IMR-90 (cell line): Measurements from ENCODE around the gene CBL. TPM values are rescaled to one million over a fixed set of nuclear protein-coding genes. Genes with fewer than 3 reads are reported as not detected.
A peak's percentile ranks its signal among the peaks of the same experiment; 100 is the strongest.

Experiments used
- ATAC-seq: fragments of 200-7000 bp; cut with Tn5 transposase; 2 replicates; pipeline ENCODE4 v1.9.1; 2020; ENCODE audit warnings: low read depth, mild to moderate bottlenecking, moderate library complexity
- BruUV-seq: library from RNA; stranded (reverse); fragments of 400-500 nt; replicated peaks from 2 replicates; lab custom pipeline; 2021; lab: Mats Ljungman, UMichigan
- CTCF ChIA-PET: fragments of 300-600 bp; formaldehyde crosslinking; extraction: SDS; loops from one replicate; lab custom pipeline; 2021; ENCODE audit warnings: antibody characterized with exemption; lab: Yijun Ruan, JAX
- POLR2A ChIA-PET: fragments of 300-600 bp; sonication (Branson Sonifier 250); formaldehyde crosslinking; loops from one replicate; lab custom pipeline; 2022; ENCODE audit warnings: antibody characterized with exemption; ENCODE audit not compliant: unreplicated experiment; lab: Charles Lee
- DNase-seq: peaks from one replicate; pipeline ENCODE4 v3.0.0; 2013
- H2AFZ ChIP-seq: replicated peaks from 2 replicates; pipeline ENCODE3; 2013; ENCODE audit warnings: low read length, mild to moderate bottlenecking; ENCODE audit not compliant: poor library complexity
- H2AK5ac ChIP-seq: 2 replicates; pipeline ENCODE4 v1.6.1; 2013; ENCODE audit warnings: low read depth, low read length, inconsistent platforms
- H2AK9ac ChIP-seq: replicated peaks from 2 replicates; pipeline ENCODE3; 2013; ENCODE audit warnings: mild to moderate bottlenecking, low read depth, low read length, moderate library complexity; ENCODE audit not compliant: poor library complexity
- H2BK120ac ChIP-seq: 2 replicates; pipeline ENCODE4 v1.6.1; 2013; ENCODE audit warnings: low read depth, low read length, inconsistent platforms
- H2BK15ac ChIP-seq: 3 replicates; pipeline ENCODE4 v1.6.1; 2013; ENCODE audit warnings: low read depth, low read length, inconsistent platforms
- H2BK20ac ChIP-seq: 2 replicates; pipeline ENCODE4 v1.6.1; 2013; ENCODE audit warnings: low read depth, mild to moderate bottlenecking, inconsistent platforms, low read length, moderate library complexity
- H2BK5ac ChIP-seq: 2 replicates; pipeline ENCODE4 v1.6.1; 2013; ENCODE audit warnings: mild to moderate bottlenecking, low read depth, low read length, inconsistent platforms; ENCODE audit not compliant: poor library complexity, severe bottlenecking
- H3K14ac ChIP-seq: replicated peaks from 2 replicates; pipeline ENCODE4 v1.6.1; 2013; ENCODE audit warnings: low read depth, low read length, inconsistent platforms
- H3K18ac ChIP-seq: 2 replicates; pipeline ENCODE4 v1.6.1; 2013; ENCODE audit warnings: low read depth, low read length, control low read depth
- H3K23ac ChIP-seq: 2 replicates; pipeline ENCODE4 v1.6.1; 2013; ENCODE audit warnings: low read depth, low read length, inconsistent platforms
- H3K27ac ChIP-seq: 2 replicates; pipeline ENCODE4 v1.5.1; 2013; ENCODE audit warnings: mild to moderate bottlenecking, control low read depth, low read length; ENCODE audit not compliant: insufficient read depth
- H3K27me3 ChIP-seq: 2 replicates; pipeline ENCODE4 v1.6.1; 2013; ENCODE audit warnings: low read length; ENCODE audit not compliant: control insufficient read depth, insufficient read depth
- H3K36me3 ChIP-seq: 2 replicates; pipeline ENCODE4 v1.6.1; 2013; ENCODE audit warnings: low read length, mixed read lengths; ENCODE audit not compliant: control insufficient read depth, insufficient read depth
- H3K4ac ChIP-seq: 2 replicates; pipeline ENCODE4 v1.6.1; 2013; ENCODE audit warnings: low read depth, low read length, inconsistent platforms
- H3K4me1 ChIP-seq: 2 replicates; pipeline ENCODE4 v1.6.1; 2013; ENCODE audit warnings: low read length, mixed read lengths; ENCODE audit not compliant: control insufficient read depth, insufficient read depth
- H3K4me2 ChIP-seq: 2 replicates; pipeline ENCODE4 v1.6.1; 2013; ENCODE audit warnings: low read depth, mild to moderate bottlenecking, control low read depth, low read length, moderate library complexity
- H3K4me3 ChIP-seq: 2 replicates; pipeline ENCODE4 v1.5.1; 2013; ENCODE audit warnings: low read depth, mild to moderate bottlenecking, control low read depth, low read length, moderate library complexity; ENCODE audit not compliant: insufficient read depth
- H3K56ac ChIP-seq: 2 replicates; pipeline ENCODE4 v1.6.1; 2013; ENCODE audit warnings: low read length, inconsistent platforms; ENCODE audit not compliant: insufficient read depth; ENCODE audit errors: extremely low read depth
- H3K79me1 ChIP-seq, 2 experiments: 2 replicates each; pipeline ENCODE4 v1.6.1; 2013; ENCODE audit warnings: low read length in 2 of 2, inconsistent platforms in 1 of 2, low read depth in 1 of 2
- H3K9ac ChIP-seq: 2 replicates; pipeline ENCODE4 v1.6.1; 2013; ENCODE audit warnings: low read depth, low read length, control low read depth
- H3K9me1 ChIP-seq: 2 replicates; pipeline ENCODE4 v1.6.1; 2013; ENCODE audit warnings: low read length, inconsistent platforms; ENCODE audit not compliant: insufficient read depth
- H3K9me3 ChIP-seq: 2 replicates; pipeline ENCODE4 v1.6.1; 2013; ENCODE audit warnings: low read length; ENCODE audit not compliant: control insufficient read depth, insufficient read depth
- H4K20me1 ChIP-seq: 2 replicates; pipeline ENCODE4 v1.6.1; 2013; ENCODE audit warnings: low read length, inconsistent platforms; ENCODE audit not compliant: insufficient read depth
- H4K5ac ChIP-seq: 2 replicates; pipeline ENCODE4 v1.6.1; 2013; ENCODE audit warnings: mild to moderate bottlenecking, low read depth, low read length, control low read depth
- H4K8ac ChIP-seq, 2 experiments: 2 replicates each; pipeline ENCODE4 v1.6.1; 2013; ENCODE audit warnings: low read depth in 2 of 2, low read length in 2 of 2, control low read depth in 1 of 2, inconsistent platforms in 1 of 2
- H4K91ac ChIP-seq: 2 replicates; pipeline ENCODE4 v1.6.1; 2013; ENCODE audit warnings: low read depth, low read length, inconsistent platforms; ENCODE audit not compliant: insufficient read depth
- BHLHE40 ChIP-seq: fragments of 150-350 bp; IDR thresholded peaks from 2 replicates; pipeline ENCODE4 v1.6.1; 2016; ENCODE audit warnings: mild to moderate bottlenecking, low read depth, low read length
- CEBPB ChIP-seq: IDR thresholded peaks from 2 replicates; pipeline ENCODE4 v1.6.1; 2012; ENCODE audit warnings: low read depth, low read length, improper control_type of control experiment
- CHD1 ChIP-seq: IDR thresholded peaks from 2 replicates; pipeline ENCODE4 v1.6.1; 2012; ENCODE audit warnings: low read depth, low read length, improper control_type of control experiment
- FOS ChIP-seq: fragments of 150-350 bp; IDR thresholded peaks from 2 replicates; pipeline ENCODE4 v1.6.1; 2016; ENCODE audit warnings: low read depth, low read length
- MAFK ChIP-seq: IDR thresholded peaks from 2 replicates; pipeline ENCODE4 v1.6.1; 2012; ENCODE audit warnings: low read depth, low read length, improper control_type of control experiment
- MAZ ChIP-seq: IDR thresholded peaks from 2 replicates; pipeline ENCODE4 v1.6.1; 2012; ENCODE audit warnings: low read depth, mild to moderate bottlenecking, low read length, improper control_type of control experiment, moderate library complexity, borderline replicate concordance
- MXI1 ChIP-seq: IDR thresholded peaks from 2 replicates; pipeline ENCODE4 v1.6.1; 2012; ENCODE audit warnings: low read depth, mild to moderate bottlenecking, low read length, moderate library complexity, borderline replicate concordance
- POLR2A ChIP-seq: IDR thresholded peaks from 2 replicates; pipeline ENCODE4 v1.6.1; 2012; ENCODE audit warnings: mild to moderate bottlenecking, low read depth, low read length
- RAD21 ChIP-seq: IDR thresholded peaks from 2 replicates; pipeline ENCODE4 v1.6.1; 2012; ENCODE audit warnings: low read length, improper control_type of control experiment
- RCOR1 ChIP-seq: IDR thresholded peaks from 2 replicates; pipeline ENCODE4 v1.6.1; 2012; ENCODE audit warnings: mild to moderate bottlenecking, low read length, improper control_type of control experiment; ENCODE audit not compliant: insufficient replicate concordance
- SMC3 ChIP-seq: fragments of 150-350 bp; IDR thresholded peaks from 2 replicates; pipeline ENCODE4 v1.6.1; 2016; ENCODE audit warnings: low read depth, mild to moderate bottlenecking, antibody characterized with exemption, low read length, moderate library complexity
- USF2 ChIP-seq: fragments of 150-350 bp; IDR thresholded peaks from 2 replicates; pipeline ENCODE4 v1.6.1; 2017; ENCODE audit warnings: mild to moderate bottlenecking, antibody characterized with exemption, low read length, low read depth
- WGBS, 2 experiments: methylation state at CpG; one replicate each; pipeline versions ENCODE4 v1.1.5 to v1.1.7; 2013; ENCODE audit warnings: missing lambda C conversion rate in 2 of 2; ENCODE audit not compliant: insufficient read length in 1 of 2; ENCODE audit errors: extremely low coverage in 2 of 2; 5-methylcytosine and 5-hydroxymethylcytosine counted together
- dilution Hi-C: fragments of 300-500 bp; cut with HindIII; formaldehyde crosslinking; loops from one replicate; pipeline ENCODE4 v1.14.3; 2018; ENCODE audit warnings: low sequenced_read_pairs; ENCODE audit not compliant: unreplicated experiment
- in situ Hi-C: fragments of 300-500 bp; cut with MboI; formaldehyde crosslinking; loops from 3 replicates; pipeline ENCODE4 v1.14.3; 2019; ENCODE audit warnings: low sequenced_read_pairs, inconsistent platforms, mixed read lengths
- intact Hi-C: fragments of 100-400 bp; cut with micrococcal nuclease; formaldehyde crosslinking; loops from 2 replicates; pipeline ENCODE4 v1.10.0; 2022
- polyA plus RNA-seq, 3 experiments: library from polyadenylated mRNA; depleted of rRNA; stranded (reverse); fragments of >200 nt; gene quantifications; 2 replicates each; pipeline ENCODE4 v1.2.3, GENCODE V29; 2012; ENCODE audit warnings: low replicate concordance in 1 of 3
- total RNA-seq: library from RNA; depleted of rRNA; stranded (reverse); fragments of >200 nt; gene quantifications from 2 replicates; pipeline ENCODE4 v1.2.3, GENCODE V29; 2012
- TF ChIP-seq, protein P1 (sequence below): conservative IDR thresholded peaks from 2 replicates; pipeline ENCODE4 v1.5.1; 2012; ENCODE audit warnings: mild to moderate bottlenecking, low read depth, low read length, improper control_type of control experiment
- TF ChIP-seq, protein P2 (sequence below): fragments of 150-350 bp; IDR thresholded peaks from 2 replicates; pipeline ENCODE4 v1.6.1; 2016; ENCODE audit warnings: low read depth, mild to moderate bottlenecking, low read length, moderate library complexity, borderline replicate concordance

CBL gene
- total and polyA plus RNA-seq, 2 of the 4 experiments (the other 2 are of a cell fraction) = 6.1 to 11.8 TPM

DNA sequence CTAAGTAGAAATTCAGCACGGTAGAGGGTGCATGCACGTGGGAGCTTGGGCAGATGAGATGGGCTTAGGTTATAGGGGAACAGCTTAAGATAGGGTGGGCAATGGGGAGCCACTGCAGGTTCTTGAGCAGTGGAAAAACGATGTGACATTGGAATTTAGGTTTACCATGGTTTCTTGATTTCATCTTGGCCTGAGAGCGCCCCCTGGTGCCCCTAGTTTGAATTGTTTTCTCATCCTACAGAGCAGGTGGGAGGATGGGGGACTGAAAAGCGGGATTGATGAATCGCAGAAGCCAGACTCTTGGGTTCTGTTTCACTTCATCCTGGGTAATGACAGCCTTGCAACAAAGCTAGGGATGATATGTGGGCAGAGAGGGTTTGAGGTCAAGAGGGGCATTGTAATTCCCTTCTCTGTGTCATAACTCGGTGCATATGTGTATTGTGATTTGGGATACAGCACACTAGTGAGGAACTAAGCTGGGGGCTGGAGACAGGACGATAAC lies 117.4 kb downstream of the CBL start (continued):
- TF ChIP-seq, protein P1, sequence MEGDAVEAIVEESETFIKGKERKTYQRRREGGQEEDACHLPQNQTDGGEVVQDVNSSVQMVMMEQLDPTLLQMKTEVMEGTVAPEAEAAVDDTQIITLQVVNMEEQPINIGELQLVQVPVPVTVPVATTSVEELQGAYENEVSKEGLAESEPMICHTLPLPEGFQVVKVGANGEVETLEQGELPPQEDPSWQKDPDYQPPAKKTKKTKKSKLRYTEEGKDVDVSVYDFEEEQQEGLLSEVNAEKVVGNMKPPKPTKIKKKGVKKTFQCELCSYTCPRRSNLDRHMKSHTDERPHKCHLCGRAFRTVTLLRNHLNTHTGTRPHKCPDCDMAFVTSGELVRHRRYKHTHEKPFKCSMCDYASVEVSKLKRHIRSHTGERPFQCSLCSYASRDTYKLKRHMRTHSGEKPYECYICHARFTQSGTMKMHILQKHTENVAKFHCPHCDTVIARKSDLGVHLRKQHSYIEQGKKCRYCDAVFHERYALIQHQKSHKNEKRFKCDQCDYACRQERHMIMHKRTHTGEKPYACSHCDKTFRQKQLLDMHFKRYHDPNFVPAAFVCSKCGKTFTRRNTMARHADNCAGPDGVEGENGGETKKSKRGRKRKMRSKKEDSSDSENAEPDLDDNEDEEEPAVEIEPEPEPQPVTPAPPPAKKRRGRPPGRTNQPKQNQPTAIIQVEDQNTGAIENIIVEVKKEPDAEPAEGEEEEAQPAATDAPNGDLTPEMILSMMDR = peak; percentile 89

GRCh38 chr11:119324189-119324588 lies 118.0 kb downstream of the CBL start:
- Histone ChIP-seq H2AFZ (no peak overlapping the region), H3K79me1 (peaks cover 0 to 18% of the 10 kb centered on the region in 2 experiments; a peak in 3 of 4 replicates), H3K9me3 (no peaks in the 10 kb centered on the region), H4K5ac (no peak overlapping the region), H3K56ac (no peak overlapping the region), H2AK9ac (no peak overlapping the region), H3K4me2 (no peak overlapping the region), H2BK15ac (no peak overlapping the region), H4K8ac (no peak overlapping the region), H3K9me1 (peaks cover 9% of the 10 kb centered on the region), H4K91ac (no peak overlapping the region), H3K23ac (no peak overlapping the region), H2BK120ac (no peak overlapping the region), H2BK20ac (no peak overlapping the region), H3K14ac (no peak overlapping the region), H2AK5ac (no peak overlapping the region), H3K27ac (no peak overlapping the region), H3K27me3 (no peaks in the 10 kb centered on the region), H3K36me3 (no peaks in the 10 kb centered on the region), H3K9ac (no peak overlapping the region), H3K18ac (no peak overlapping the region), H3K4ac (no peak overlapping the region), H3K4me1 (peaks cover 18% of the 10 kb centered on the region), H2BK5ac (no peak overlapping the region), H4K20me1 (no peaks in the 10 kb centered on the region), H3K4me3 (no peak overlapping the region)
- POLR2A ChIA-PET = interaction anchor here (1.0 kb wide), 1 partner anchor 14 kb away, joined by 3 read pairs; no protein-coding TSS in a partner anchor
- no peak for DNase-seq
- in situ Hi-C loops = no loop called here
- dilution Hi-C loops = no loop called here
- no CpG with 5 or more reads among the region's 4 CpGs for WGBS, 2 experiments
- CTCF ChIA-PET = interaction anchor here (0.7 to 2.1 kb wide), 6 partner anchors 9 to 179 kb away, joined by 3 to 16 read pairs (median 4); no protein-coding TSS in a partner anchor
- intact Hi-C loops = loop anchor here (5.0 kb wide), 1 partner anchor 177 kb away; the partner anchor contains the start of gene ABCG4
- BruUV-seq = no TSS peak
- no peak for ATAC-seq
- TF ChIP-seq RAD21 = no peak
- TF ChIP-seq MXI1 = no peak
- no peak for TF ChIP-seq USF2
- TF ChIP-seq BHLHE40 = no peak
- no peak for TF ChIP-seq CEBPB
- no peak for TF ChIP-seq CHD1
- TF ChIP-seq RCOR1 = no peak
- TF ChIP-seq POLR2A = no peak
- no peak for TF ChIP-seq SMC3
- no peak for TF ChIP-seq MAFK
- TF ChIP-seq, protein P2, sequence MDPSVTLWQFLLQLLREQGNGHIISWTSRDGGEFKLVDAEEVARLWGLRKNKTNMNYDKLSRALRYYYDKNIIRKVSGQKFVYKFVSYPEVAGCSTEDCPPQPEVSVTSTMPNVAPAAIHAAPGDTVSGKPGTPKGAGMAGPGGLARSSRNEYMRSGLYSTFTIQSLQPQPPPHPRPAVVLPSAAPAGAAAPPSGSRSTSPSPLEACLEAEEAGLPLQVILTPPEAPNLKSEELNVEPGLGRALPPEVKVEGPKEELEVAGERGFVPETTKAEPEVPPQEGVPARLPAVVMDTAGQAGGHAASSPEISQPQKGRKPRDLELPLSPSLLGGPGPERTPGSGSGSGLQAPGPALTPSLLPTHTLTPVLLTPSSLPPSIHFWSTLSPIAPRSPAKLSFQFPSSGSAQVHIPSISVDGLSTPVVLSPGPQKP = no peak
- no peak for TF ChIP-seq MAZ
- no peak for TF ChIP-seq FOS
